Liver (tissue), 3 donors: ENCODE data around the gene PIP4K2A.

Source experiments
- CTCF ChIP-seq: fragments of 150-350 bp; IDR thresholded peaks from 2 replicates; pipeline ENCODE4 v1.5.1; 2017; ENCODE audit warnings: improper control_type of control experiment, low read depth, low read length; ENCODE audit not compliant: missing input control
- EGR1 ChIP-seq, 2 donors: IDR thresholded peaks; 2 replicates each; pipeline ENCODE4 v1.6.1; 2016 to 2018; ENCODE audit warnings: antibody characterized with exemption in 2 of 2, low read depth in 2 of 2
- FOXA2 ChIP-seq: IDR thresholded peaks from 2 replicates; pipeline ENCODE4 v1.6.1; 2016; ENCODE audit warnings: antibody characterized with exemption
- JUND ChIP-seq, 2 donors: IDR thresholded peaks; 2 replicates each; pipeline ENCODE4 v1.6.1; 2016; ENCODE audit warnings: antibody characterized with exemption in 2 of 2
- MAX ChIP-seq: IDR thresholded peaks from 2 replicates; pipeline ENCODE4 v1.6.1; 2016; ENCODE audit warnings: antibody characterized with exemption
- RAD21 ChIP-seq, 2 donors: IDR thresholded peaks; 2 replicates each; pipeline ENCODE4 v1.6.1; 2016; ENCODE audit warnings: antibody characterized with exemption in 2 of 2, mild to moderate bottlenecking in 2 of 2
- REST ChIP-seq: IDR thresholded peaks from 2 replicates; pipeline ENCODE4 v1.6.1; 2016; ENCODE audit warnings: antibody characterized with exemption, mild to moderate bottlenecking
- donor health status: healthy.
- donor health status: healthy.

- TF ChIP-seq JUND (IDR thresholded peaks at IDR 0.05) (no peak), FOXA2 (no peak), MAX (no peak), CTCF (no peak), REST (no peak), RAD21 (IDR thresholded peaks at IDR 0.05) (no peak), EGR1 (IDR thresholded peaks at IDR 0.05; ENCODE audit: low read depth in 2 of 2) (no peak)
Observed at GRCh38 chr10:22679608-22680007, 34.8 kb downstream of the PIP4K2A start.
